K562 (cell line): Measurements from ENCODE around the gene ZNF775. TPM values are rescaled to one million over a fixed set of nuclear protein-coding genes. Genes with fewer than 3 reads are reported as not detected.

Experiments used
- EHMT2 ChIP-seq: fragments of 450-650 bp; IDR thresholded peaks from 2 replicates; pipeline ENCODE4 v1.6.1; 2018; ENCODE audit warnings: antibody characterized with exemption
- EP400 ChIP-seq: fragments of 450-650 bp; IDR thresholded peaks from 2 replicates; pipeline ENCODE4 v1.6.1; 2017; ENCODE audit warnings: antibody characterized with exemption, mild to moderate bottlenecking, moderate library complexity
- HDAC6 ChIP-seq: IDR thresholded peaks from 2 replicates; pipeline ENCODE4 v1.6.1; 2012; ENCODE audit warnings: low read depth, mild to moderate bottlenecking, control low read depth, inconsistent platforms, low read length, moderate library complexity
- HDGF ChIP-seq: fragments of 450-650 bp; IDR thresholded peaks from 2 replicates; pipeline ENCODE4 v1.6.1; 2016
- ILF3 ChIP-seq: fragments of 450-650 bp; IDR thresholded peaks from 2 replicates; pipeline ENCODE4 v1.6.1; 2018; ENCODE audit warnings: antibody characterized with exemption, mild to moderate bottlenecking, moderate library complexity, borderline replicate concordance
- MTF1 ChIP-seq: fragments of 250-450 bp; sonication (Bioruptor Pico); IDR thresholded peaks from 2 replicates; pipeline ENCODE4 v1.9.0; 2021; ENCODE audit warnings: moderate library complexity, mild to moderate bottlenecking, inconsistent platforms, borderline replicate concordance
- NCOA2 ChIP-seq, 2 experiments: fragments of 450-650 bp; IDR thresholded peaks; 2 replicates each; pipeline ENCODE4 v1.6.1; 2018; ENCODE audit warnings: mild to moderate bottlenecking in 2 of 2, moderate library complexity in 1 of 2; ENCODE audit not compliant: partially characterized antibody in 2 of 2
- PTBP1 ChIP-seq: fragments of 200-400 bp; formaldehyde crosslinking; IDR thresholded peaks from 2 replicates; pipeline ENCODE4 v1.6.1; 2017; ENCODE audit warnings: low read depth, low read length
- RBM39 ChIP-seq: fragments of 200-400 bp; formaldehyde crosslinking; optimal IDR thresholded peaks from 2 replicates; pipeline ENCODE3; 2018; ENCODE audit warnings: low read depth, low read length
- SMARCE1 ChIP-seq: fragments of 450-650 bp; IDR thresholded peaks from 2 replicates; pipeline ENCODE4 v1.7.1; 2016; ENCODE audit warnings: mild to moderate bottlenecking
- SREBF1 ChIP-seq: fragments of 150-350 bp; IDR thresholded peaks from 2 replicates; pipeline ENCODE4 v1.6.1; 2014; ENCODE audit warnings: antibody characterized with exemption, low read depth, low read length, borderline replicate concordance
- SRSF3 ChIP-seq: fragments of 200-400 bp; formaldehyde crosslinking; IDR thresholded peaks from 2 replicates; pipeline ENCODE4 v1.6.1; 2016; ENCODE audit warnings: mild to moderate bottlenecking, low read length, moderate library complexity; ENCODE audit not compliant: insufficient read depth
- ZFP1 ChIP-seq: fragments of 450-650 bp; formaldehyde crosslinking; IDR thresholded peaks from 2 replicates; pipeline ENCODE4 v1.4.0; 2020; ENCODE audit warnings: mild to moderate bottlenecking, mixed read lengths
- ZNF174 ChIP-seq: fragments of 250-450 bp; sonication (Bioruptor Pico); IDR thresholded peaks from 2 replicates; pipeline ENCODE4 v1.4.0; 2020; ENCODE audit warnings: mild to moderate bottlenecking
- ZNF217 ChIP-seq: sonication (generic); formaldehyde crosslinking; IDR thresholded peaks from 2 replicates; pipeline ENCODE4 v1.8.0; 2022; ENCODE audit warnings: mild to moderate bottlenecking, missing genetic modification reagents
- polyA plus RNA-seq, 8 experiments: library from polyadenylated mRNA; depleted of rRNA in 4 of 8; stranded (reverse) in 5 of 8; unstranded in 3 of 8; fragments of >200 nt; fragmentation: Nextera tagmentation in 2 of 8; fragmentation: Illumina TruSeq in 1 of 8; extraction: Ambion mirVana in 2 of 8; extraction: Trizol in 1 of 8; gene quantifications; 2 replicates each; pipeline versions ENCODE4 v1.2.1 to v1.2.3, GENCODE V29; 2011 to 2014; ENCODE audit warnings: inconsistent platforms in 1 of 8, missing spikeins in 1 of 8
- total RNA-seq, 7 experiments: library from RNA; depleted of rRNA in 6 of 7; stranded (reverse); fragments of >200 nt in 6 of 7; fragmentation: Illumina TruSeq in 2 of 7; extraction: Trizol in 2 of 7; gene quantifications; 2 replicates each; pipeline versions ENCODE4 v1.2.1 to v1.2.3, GENCODE V29; 2011 to 2021; ENCODE audit warnings: low replicate concordance in 1 of 7
- TF ChIP-seq, protein P1 (sequence below): fragments of 450-650 bp; IDR thresholded peaks from 2 replicates; pipeline ENCODE4 v1.6.1; 2016; ENCODE audit warnings: low read depth
- TF ChIP-seq, protein P2 (sequence below), 2 experiments: IDR thresholded peaks; 2 replicates each; pipeline ENCODE4 v1.6.1; 2011; ENCODE audit warnings: borderline replicate concordance in 1 of 2, control low read depth in 1 of 2, low read depth in 1 of 2, low read length in 1 of 2, mild to moderate bottlenecking in 1 of 2, mixed read lengths in 1 of 2, moderate library complexity in 1 of 2; ENCODE audit not compliant: insufficient read depth in 1 of 2, insufficient read length in 1 of 2, poor library complexity in 1 of 2, severe bottlenecking in 1 of 2; ENCODE audit errors: extremely low read depth in 1 of 2
- TF ChIP-seq, protein P3 (sequence below), 2 experiments: fragments of 250-450 bp in 1 of 2; fragments of 450-650 bp in 1 of 2; sonication (Bioruptor Pico) in 1 of 2; IDR thresholded peaks; 2 replicates each; pipeline versions ENCODE4 v1.6.1 to v1.8.0; 2016 to 2021; ENCODE audit warnings: mild to moderate bottlenecking in 2 of 2, moderate library complexity in 2 of 2, missing compliant biosample characterization in 1 of 2, missing genetic modification characterization in 1 of 2

The ZNF775 gene
- total and polyA plus RNA-seq, 9 of the 15 experiments (the other 6 are each of a cell fraction or from before 2014, with no cell fraction given) = 0.04 to 18.7 (median 4.9) TPM

DNA sequence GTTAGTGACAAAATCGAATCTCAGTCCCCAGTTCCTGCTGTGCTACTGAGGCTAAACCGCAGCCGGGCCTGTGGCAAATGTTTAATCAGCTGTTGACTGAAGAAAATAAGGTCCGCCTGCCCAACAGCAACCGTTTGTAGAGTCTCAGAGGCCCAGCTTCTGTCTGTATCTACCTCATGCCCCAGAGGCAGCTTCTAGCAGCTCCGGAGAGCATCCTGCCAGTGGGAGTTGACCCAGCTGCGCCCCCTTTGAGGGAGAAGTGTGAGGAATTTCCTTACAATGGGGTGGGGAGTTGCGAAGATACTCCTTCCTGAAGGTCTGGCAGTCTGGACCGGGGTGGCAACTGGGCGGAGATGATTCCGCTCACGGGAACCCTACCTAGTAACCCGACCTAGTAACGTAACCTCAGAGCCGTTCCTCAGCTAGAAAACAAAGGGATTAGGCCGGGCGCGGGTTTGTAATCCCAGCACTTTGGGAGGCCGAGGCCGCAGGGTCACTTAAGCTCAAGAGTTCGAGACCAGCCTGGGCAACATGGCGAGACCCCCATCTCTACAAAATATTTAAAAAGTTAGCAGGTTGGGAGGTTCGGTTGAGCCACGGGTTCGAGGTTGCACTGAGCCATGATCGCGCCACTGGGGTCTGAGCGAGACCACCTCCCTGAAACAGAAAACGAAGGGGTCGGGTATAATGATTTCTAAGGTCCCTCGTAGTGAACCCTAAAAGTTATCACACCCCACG lies 846 bp upstream of the ZNF775 start (continued):
- TF ChIP-seq, protein P1, sequence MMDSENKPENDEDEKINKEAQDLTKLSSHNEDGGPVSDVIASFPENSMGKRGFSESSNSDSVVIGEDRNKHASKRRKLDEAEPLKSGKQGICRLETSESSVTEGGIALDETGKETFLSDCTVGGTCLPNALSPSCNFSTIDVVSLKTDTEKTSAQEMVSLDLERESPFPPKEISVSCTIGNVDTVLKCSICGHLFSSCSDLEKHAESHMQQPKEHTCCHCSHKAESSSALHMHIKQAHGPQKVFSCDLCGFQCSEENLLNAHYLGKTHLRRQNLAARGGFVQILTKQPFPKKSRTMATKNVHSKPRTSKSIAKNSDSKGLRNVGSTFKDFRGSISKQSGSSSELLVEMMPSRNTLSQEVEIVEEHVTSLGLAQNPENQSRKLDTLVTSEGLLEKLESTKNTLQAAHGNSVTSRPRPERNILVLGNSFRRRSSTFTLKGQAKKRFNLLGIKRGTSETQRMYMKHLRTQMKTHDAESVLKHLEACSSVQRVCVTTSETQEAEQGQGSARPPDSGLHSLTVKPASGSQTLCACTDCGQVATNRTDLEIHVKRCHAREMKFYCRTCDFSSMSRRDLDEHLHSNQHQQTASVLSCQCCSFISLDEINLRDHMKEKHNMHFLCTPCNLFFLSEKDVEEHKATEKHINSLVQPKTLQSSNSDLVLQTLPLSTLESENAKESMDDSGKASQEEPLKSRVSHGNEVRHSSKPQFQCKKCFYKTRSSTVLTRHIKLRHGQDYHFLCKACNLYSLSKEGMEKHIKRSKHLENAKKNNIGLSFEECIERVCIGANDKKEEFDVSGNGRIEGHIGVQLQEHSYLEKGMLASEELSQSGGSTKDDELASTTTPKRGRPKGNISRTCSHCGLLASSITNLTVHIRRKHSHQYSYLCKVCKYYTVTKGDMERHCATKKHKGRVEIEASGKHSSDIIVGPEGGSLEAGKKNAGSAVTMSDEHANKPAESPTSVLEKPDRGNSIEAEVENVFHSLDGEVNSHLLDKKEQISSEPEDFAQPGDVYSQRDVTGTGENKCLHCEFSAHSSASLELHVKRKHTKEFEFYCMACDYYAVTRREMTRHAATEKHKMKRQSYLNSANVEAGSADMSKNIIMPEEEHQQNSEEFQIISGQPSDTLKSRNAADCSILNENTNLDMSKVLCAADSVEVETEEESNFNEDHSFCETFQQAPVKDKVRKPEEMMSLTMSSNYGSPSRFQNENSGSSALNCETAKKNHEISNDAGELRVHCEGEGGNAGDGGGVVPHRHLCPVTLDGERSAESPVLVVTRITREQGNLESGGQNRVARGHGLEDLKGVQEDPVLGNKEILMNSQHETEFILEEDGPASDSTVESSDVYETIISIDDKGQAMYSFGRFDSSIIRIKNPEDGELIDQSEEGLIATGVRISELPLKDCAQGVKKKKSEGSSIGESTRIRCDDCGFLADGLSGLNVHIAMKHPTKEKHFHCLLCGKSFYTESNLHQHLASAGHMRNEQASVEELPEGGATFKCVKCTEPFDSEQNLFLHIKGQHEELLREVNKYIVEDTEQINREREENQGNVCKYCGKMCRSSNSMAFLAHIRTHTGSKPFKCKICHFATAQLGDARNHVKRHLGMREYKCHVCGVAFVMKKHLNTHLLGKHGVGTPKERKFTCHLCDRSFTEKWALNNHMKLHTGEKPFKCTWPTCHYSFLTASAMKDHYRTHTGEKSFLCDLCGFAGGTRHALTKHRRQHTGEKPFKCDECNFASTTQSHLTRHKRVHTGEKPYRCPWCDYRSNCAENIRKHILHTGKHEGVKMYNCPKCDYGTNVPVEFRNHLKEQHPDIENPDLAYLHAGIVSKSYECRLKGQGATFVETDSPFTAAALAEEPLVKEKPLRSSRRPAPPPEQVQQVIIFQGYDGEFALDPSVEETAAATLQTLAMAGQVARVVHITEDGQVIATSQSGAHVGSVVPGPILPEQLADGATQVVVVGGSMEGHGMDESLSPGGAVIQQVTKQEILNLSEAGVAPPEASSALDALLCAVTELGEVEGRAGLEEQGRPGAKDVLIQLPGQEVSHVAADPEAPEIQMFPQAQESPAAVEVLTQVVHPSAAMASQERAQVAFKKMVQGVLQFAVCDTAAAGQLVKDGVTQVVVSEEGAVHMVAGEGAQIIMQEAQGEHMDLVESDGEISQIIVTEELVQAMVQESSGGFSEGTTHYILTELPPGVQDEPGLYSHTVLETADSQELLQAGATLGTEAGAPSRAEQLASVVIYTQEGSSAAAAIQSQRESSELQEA = 0 out of 2 replicates have a peak, but pooled peaks have one; percentile 34
- TF ChIP-seq PTBP1 = no peak
- TF ChIP-seq EHMT2 = no peak
- TF ChIP-seq SRSF3 = no peak
- TF ChIP-seq, protein P2, sequence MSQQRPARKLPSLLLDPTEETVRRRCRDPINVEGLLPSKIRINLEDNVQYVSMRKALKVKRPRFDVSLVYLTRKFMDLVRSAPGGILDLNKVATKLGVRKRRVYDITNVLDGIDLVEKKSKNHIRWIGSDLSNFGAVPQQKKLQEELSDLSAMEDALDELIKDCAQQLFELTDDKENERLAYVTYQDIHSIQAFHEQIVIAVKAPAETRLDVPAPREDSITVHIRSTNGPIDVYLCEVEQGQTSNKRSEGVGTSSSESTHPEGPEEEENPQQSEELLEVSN (IDR thresholded peaks at IDR 0.05; ENCODE audit: borderline replicate concordance in 1 of 2, extremely low read depth in 1 of 2, insufficient read depth in 1 of 2, insufficient read length in 1 of 2, low read depth in 1 of 2, low read length in 1 of 2, poor library complexity in 1 of 2, severe bottlenecking in 1 of 2) = peak; percentile 23 to 25
- TF ChIP-seq SMARCE1 = 0 out of 2 replicates have a peak, but pooled peaks have one; percentile 42
- no peak for TF ChIP-seq ZNF217 (CRISPR knock-in tag)
- no peak for TF ChIP-seq NCOA2 (IDR thresholded peaks at IDR 0.05; ENCODE audit: partially characterized antibody in 2 of 2)
- no peak for TF ChIP-seq SREBF1
- TF ChIP-seq MTF1 = no peak
- no peak for TF ChIP-seq HDAC6
- peak; percentile 37 for TF ChIP-seq EP400
- no peak for TF ChIP-seq ILF3
- no peak for TF ChIP-seq ZNF174 (CRISPR knock-in tag)
- TF ChIP-seq RBM39 = no peak
- no peak; the same call in 1 of the 2 replicates for TF ChIP-seq ZFP1 (CRISPR knock-in tag)
- 0 out of 2 replicates have a peak, but pooled peaks have one; percentile 40 for TF ChIP-seq HDGF
- TF ChIP-seq, protein P3, sequence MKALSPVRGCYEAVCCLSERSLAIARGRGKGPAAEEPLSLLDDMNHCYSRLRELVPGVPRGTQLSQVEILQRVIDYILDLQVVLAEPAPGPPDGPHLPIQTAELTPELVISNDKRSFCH (CRISPR knock-in tag; IDR thresholded peaks at IDR 0.05) = no peak
- TF ChIP-seq, protein P3 (tag; IDR thresholded peaks at IDR 0.05) = 0 out of 2 replicates have a peak, but pooled peaks have one; percentile 60
